GM12872 (cell line): ENCODE measurements around the gene GCSAM.
A peak's percentile ranks its signal among the peaks of the same experiment; 100 is the strongest.

ENCODE experiments used
- TF ChIP-seq, protein P1 (sequence below): IDR thresholded peaks from 3 replicates; pipeline ENCODE4 v1.5.1; 2011; ENCODE audit warnings: low read depth, mild to moderate bottlenecking, low read length, moderate library complexity; ENCODE audit not compliant: insufficient read depth

GCSAM gene

DNA sequence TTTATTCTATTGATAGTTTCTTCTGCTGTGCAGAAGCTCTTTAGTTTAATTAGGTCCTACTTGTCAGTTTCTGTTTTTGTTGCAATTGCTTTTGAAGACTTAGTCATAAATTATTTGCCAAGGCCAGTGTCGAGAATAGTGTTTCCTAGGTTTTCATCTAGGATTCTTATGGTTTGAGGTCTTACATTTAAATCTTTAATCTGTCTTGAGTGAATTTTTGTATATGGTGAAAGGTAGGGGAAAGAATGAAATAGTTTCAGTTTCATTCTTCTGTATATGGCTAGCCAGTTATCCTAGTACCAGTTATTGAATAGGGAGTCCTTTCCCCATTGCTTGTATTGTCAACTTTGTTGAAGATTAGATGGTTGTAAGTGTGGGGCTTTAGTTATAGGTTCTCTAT is 10.6 kb upstream of the GCSAM start:
- TF ChIP-seq, protein P1, sequence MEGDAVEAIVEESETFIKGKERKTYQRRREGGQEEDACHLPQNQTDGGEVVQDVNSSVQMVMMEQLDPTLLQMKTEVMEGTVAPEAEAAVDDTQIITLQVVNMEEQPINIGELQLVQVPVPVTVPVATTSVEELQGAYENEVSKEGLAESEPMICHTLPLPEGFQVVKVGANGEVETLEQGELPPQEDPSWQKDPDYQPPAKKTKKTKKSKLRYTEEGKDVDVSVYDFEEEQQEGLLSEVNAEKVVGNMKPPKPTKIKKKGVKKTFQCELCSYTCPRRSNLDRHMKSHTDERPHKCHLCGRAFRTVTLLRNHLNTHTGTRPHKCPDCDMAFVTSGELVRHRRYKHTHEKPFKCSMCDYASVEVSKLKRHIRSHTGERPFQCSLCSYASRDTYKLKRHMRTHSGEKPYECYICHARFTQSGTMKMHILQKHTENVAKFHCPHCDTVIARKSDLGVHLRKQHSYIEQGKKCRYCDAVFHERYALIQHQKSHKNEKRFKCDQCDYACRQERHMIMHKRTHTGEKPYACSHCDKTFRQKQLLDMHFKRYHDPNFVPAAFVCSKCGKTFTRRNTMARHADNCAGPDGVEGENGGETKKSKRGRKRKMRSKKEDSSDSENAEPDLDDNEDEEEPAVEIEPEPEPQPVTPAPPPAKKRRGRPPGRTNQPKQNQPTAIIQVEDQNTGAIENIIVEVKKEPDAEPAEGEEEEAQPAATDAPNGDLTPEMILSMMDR: no peak

- TF ChIP-seq, protein P1: no peak
Observed at GRCh38 chr3:112143251-112143650, 10.2 kb upstream of the GCSAM start.

- TF ChIP-seq, protein P1: no peak
Observed at GRCh38 chr3:112141293-112141692, 8.2 kb upstream of the GCSAM start.

DNA sequence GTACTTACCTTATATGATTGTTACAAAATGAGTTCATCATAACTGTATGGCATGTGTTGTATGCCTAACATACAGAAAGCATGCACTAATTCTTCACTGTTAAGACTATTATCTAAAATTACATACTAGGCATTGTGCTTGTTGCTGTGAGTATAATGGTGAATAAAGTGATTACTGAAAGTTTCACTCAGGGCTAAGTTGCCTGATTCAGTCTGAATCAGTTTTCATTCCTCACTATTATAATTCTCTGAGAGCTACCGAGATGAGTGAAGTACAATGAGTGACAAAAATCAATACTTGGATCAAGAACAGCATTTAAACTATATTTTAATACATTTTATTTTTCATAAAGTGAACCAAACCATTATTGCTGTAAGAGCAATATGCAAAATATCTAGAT is 7.5 kb upstream of the GCSAM start:
- TF ChIP-seq, protein P1: no peak

- TF ChIP-seq, protein P1: no peak
Observed at GRCh38 chr3:112138219-112138969, 5.3 kb upstream of the GCSAM start.

DNA sequence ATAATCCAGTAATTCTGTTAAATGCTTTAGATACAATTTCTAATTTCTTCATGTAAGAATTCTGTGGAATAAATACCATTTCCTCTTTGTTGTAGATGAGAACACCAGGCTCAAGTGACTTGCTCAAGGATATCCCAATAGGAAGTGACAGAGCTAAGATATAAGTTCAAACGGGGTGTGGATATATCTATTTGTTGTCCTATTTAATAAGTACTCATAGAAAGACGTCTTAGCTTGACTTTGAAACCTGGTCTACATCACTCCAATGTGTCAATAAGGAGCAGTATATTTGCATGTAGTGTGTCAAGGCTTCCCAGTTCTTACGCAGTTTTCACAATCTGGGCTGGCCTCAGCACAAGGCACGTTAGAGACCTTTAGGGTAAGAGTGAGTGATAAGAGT is 4.7 kb upstream of the GCSAM start:
- TF ChIP-seq, protein P1: no peak

- TF ChIP-seq, protein P1: peak; percentile 76
Observed at GRCh38 chr3:112136959-112137693, 4.1 kb upstream of the GCSAM start.
